Right lobe of liver (tissue), 6 donors: ENCODE data around the gene TAF8. TPM values are rescaled to one million over a fixed set of nuclear protein-coding genes. Genes with fewer than 3 reads are reported as not detected.

Experiments used
- ATAC-seq, 4 donors: fragments of 200-7000 bp; cut with Tn5 transposase; one replicate each; pipeline ENCODE4 v1.9.1; 2020; ENCODE audit warnings: mild to moderate bottlenecking in 4 of 4, moderate library complexity in 4 of 4
- DNase-seq, 3 donors: peaks; one replicate each; pipeline ENCODE4 v3.0.0-alpha.2; 2020
- H3K27ac ChIP-seq, 3 donors: fragments of 200-600 bp; one replicate each; pipeline ENCODE4 v1.8.0; 2022
- H3K27me3 ChIP-seq, 2 donors: fragments of 200-600 bp; one replicate each; pipeline ENCODE4 v1.8.0; 2022
- H3K36me3 ChIP-seq, 4 donors: fragments of 200-600 bp; sonication (generic) in 1 of 4; one replicate each; pipeline versions ENCODE4 v1.5.1 to v1.8.0; 2017 to 2022; ENCODE audit warnings: control low read depth in 1 of 4
- H3K4me1 ChIP-seq, 4 donors: fragments of 200-600 bp; sonication (generic) in 1 of 4; one replicate each; pipeline versions ENCODE4 v1.5.1 to v1.8.0; 2017 to 2022; ENCODE audit warnings: control low read depth in 1 of 4
- H3K4me3 ChIP-seq, 3 donors: fragments of 200-600 bp; one replicate each; pipeline ENCODE4 v1.8.0; 2022
- H3K9me3 ChIP-seq, 4 donors: fragments of 200-600 bp; sonication (generic) in 1 of 4; one replicate each; pipeline versions ENCODE4 v1.5.1 to v1.8.0; 2017 to 2022; ENCODE audit warnings: control low read depth in 1 of 4
- CTCF ChIP-seq, 4 donors: fragments of 200-600 bp in 3 of 4; fragments of 450-650 bp in 1 of 4; IDR thresholded peaks; one replicate each; pipeline versions ENCODE4 v1.5.1 to v1.8.0; 2016 to 2022; ENCODE audit warnings: antibody characterized with exemption in 4 of 4, mild to moderate bottlenecking in 2 of 4
- POLR2A ChIP-seq: fragments of 450-650 bp; IDR thresholded peaks from one replicate; pipeline ENCODE4 v1.6.1; 2017; ENCODE audit warnings: antibody characterized with exemption, mild to moderate bottlenecking
- WGBS: methylation state at CpG from one replicate; pipeline ENCODE4 v1.1.6; 2018; ENCODE audit warnings: low coverage, low lambda C conversion rate; ENCODE audit not compliant: insufficient coverage; ENCODE audit errors: missing lambda C conversion rate; 5-methylcytosine and 5-hydroxymethylcytosine counted together
- intact Hi-C, 2 donors: fragments of 100-400 bp; cut with DNase I; formaldehyde crosslinking; loops; one replicate each; pipeline versions ENCODE4 v1.11.2 to v1.14.1; 2022
- total RNA-seq, 6 experiments: library from RNA; depleted of rRNA in 2 of 6; stranded (reverse); fragments of >200 nt in 2 of 6; fragmentation: NEBNext Ultra II Directional in 3 of 6; extraction: Animal tissue kit (Norgen Biotek cat#: 25700) in 3 of 6; gene quantifications; one replicate each; pipeline versions ENCODE4 v1.1.0 to v1.2.4, GENCODE V29; 2016 to 2023
- donor health status: DM: no; HTN: yes; CAD: no.
- donor health status: DM: no; HTN: no; CAD: no.
- donor health status: DM: no; HTN: no; CAD: no.
- donor health status: DM: no; HTN: yes; CAD: no.
- donor health status: DM: no; HTN: yes; CAD: no.

Gene TAF8
- total RNA-seq, 6 experiments from 2014 or later: 6.7 to 14.7 (median 11.9) TPM

GRCh38 chr6:42128460-42129359 lies 78.4 kb downstream of the TAF8 start:
- DNase-seq (no peak), ATAC-seq (peak; percentile 64 to 68 (median 66))
- H3K27me3 ChIP-seq: no peaks in the 10 kb centered on the region
- intact Hi-C loops: no loop called here
- 69% methylated on average over 9 of the region's 25 CpGs for WGBS
- no peaks in the 10 kb centered on the region for H3K9me3 ChIP-seq
- no peak for TF ChIP-seq POLR2A
- peak in 2 of 4 donors; percentile 4 to 15 for TF ChIP-seq CTCF (IDR thresholded peaks at IDR 0.05)
- no peak overlapping the region for H3K4me3 ChIP-seq
- H3K36me3 ChIP-seq: no peaks in the 10 kb centered on the region
- no peak overlapping the region for H3K27ac ChIP-seq
- H3K4me1 ChIP-seq: no peaks in the 10 kb centered on the region

- Histone ChIP-seq H3K4me1 (no peaks in the 10 kb centered on the region), H3K27me3 (no peaks in the 10 kb centered on the region), H3K4me3 (no peak overlapping the region), H3K27ac (no peak overlapping the region), H3K9me3 (no peaks in the 10 kb centered on the region), H3K36me3 (no peaks in the 10 kb centered on the region)
- no peak for DNase-seq
- TF ChIP-seq POLR2A: no peak
- TF ChIP-seq CTCF (IDR thresholded peaks at IDR 0.05): no peak
- 85% methylated on average over 2 of the region's 2 CpGs for WGBS
- no peak for ATAC-seq
- intact Hi-C loops: no loop called here
These were observed 79.0 kb downstream of the TAF8 start for GRCh38 chr6:42129360-42129676.

GRCh38 chr6:42131531-42131930 lies 81.2 kb downstream of the TAF8 start:
- Histone ChIP-seq H3K36me3 (no peaks in the 10 kb centered on the region), H3K4me1 (no peaks in the 10 kb centered on the region), H3K9me3 (no peaks in the 10 kb centered on the region), H3K27ac (no peak overlapping the region), H3K4me3 (no peak overlapping the region), H3K27me3 (no peaks in the 10 kb centered on the region)
- 71% methylated on average over 3 of the region's 11 CpGs for WGBS
- no peak for TF ChIP-seq POLR2A
- TF ChIP-seq CTCF (IDR thresholded peaks at IDR 0.05): no peak
- intact Hi-C loops: no loop called here
- ATAC-seq (no peak), DNase-seq (no peak)

- intact Hi-C loops: no loop called here
- Histone ChIP-seq H3K9me3 (no peaks in the 10 kb centered on the region), H3K4me1 (no peaks in the 10 kb centered on the region), H3K36me3 (no peaks in the 10 kb centered on the region), H3K27me3 (no peaks in the 10 kb centered on the region), H3K4me3 (no peak overlapping the region), H3K27ac (no peak overlapping the region)
- TF ChIP-seq POLR2A (no peak), CTCF (IDR thresholded peaks at IDR 0.05) (no peak)
- DNase-seq (no peak), ATAC-seq (no peak)
- 83% methylated on average over 1 of the region's 4 CpGs for WGBS
These were observed 83.6 kb downstream of the TAF8 start for GRCh38 chr6:42133926-42134325.
